Dermis lymphatic vessel endothelial cell (primary cell): Measurements from ENCODE around the gene TMEM14B. TPM values are rescaled to one million over a fixed set of nuclear protein-coding genes. Genes with fewer than 3 reads are reported as not detected.

ENCODE experiments used
- total RNA-seq: library from RNA; depleted of rRNA; stranded (reverse); fragments of >200 nt; gene quantifications from 2 replicates; pipeline ENCODE4 v1.2.1, GENCODE V29; 2014

Gene TMEM14B
- 52.8 and 58.1 TPM in 2 replicates for total RNA-seq

GRCh38 chr6:10747251-10747972 lies at the start of gene TMEM14B:
Gene TMEM14B (plus strand): TSS chr6:10747805. CDS start chr6:10749246, 1,441 bp downstream.

GRCh38 chr6:10722820-10723566 lies 24.6 kb upstream of the TMEM14B start, which contains the start of gene TMEM14C:
Gene TMEM14C (plus strand): TSS chr6:10723070. CDS start chr6:10724614, 1,544 bp downstream.

Other genes starting within 250 kb of the TMEM14B start
- gene GCNT2, start 226.5 kb upstream of the TMEM14B start, total RNA-seq, result 55.2 and 87.2 TPM in 2 replicates
- 0.26 TPM in 1 of 2 replicates, not detected in the other for gene C6orf52, start 53.2 kb upstream of the TMEM14B start, total RNA-seq
- 8.8 and 12.5 TPM in 2 replicates for gene PAK1IP1, start 52.8 kb upstream of the TMEM14B start, total RNA-seq
- gene TMEM14C, start 24.7 kb upstream of the TMEM14B start, total RNA-seq, result 89.7 and 147 TPM in 2 replicates
- gene MAK, start 90.7 kb downstream of the TMEM14B start, total RNA-seq, result under 0.01 TPM in 1 of 2 replicates, not detected in the other
- not detected in 2 replicates for gene GCM2, start 134.2 kb downstream of the TMEM14B start, total RNA-seq
- gene SYCP2L, start 139.2 kb downstream of the TMEM14B start, total RNA-seq, result not detected in 2 replicates